ENCODE measurements around the gene FUBP3.

DNA sequence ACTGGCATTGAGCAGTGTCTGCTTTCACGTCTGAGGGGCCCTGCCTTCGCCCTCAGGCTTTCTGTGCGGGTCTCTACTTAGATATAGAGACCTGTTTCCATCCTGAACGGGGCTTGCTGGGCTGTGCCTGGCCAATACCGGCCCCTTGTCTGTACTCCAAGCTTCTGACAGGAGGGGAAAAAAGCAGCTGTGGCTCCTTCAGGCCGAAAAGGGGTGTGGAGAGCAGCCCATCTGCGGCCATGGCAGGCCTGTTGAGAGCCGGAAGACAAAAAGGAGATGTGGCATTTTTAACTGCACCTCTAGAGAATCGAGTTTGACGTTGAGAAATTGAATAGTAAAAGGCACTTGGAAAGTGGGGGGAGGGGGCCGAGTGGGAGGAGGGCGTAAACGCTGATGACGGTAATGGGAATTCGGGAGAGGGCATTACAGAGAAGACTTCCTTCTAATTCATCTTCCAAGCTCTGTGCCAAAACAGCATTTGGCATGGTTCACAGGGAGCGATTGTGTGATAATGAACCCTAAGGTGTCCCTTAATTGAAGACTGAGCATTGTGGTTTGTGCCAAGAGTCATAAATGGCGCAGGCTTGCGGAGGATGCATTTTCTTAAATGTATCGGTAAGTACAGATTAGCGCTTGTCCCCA is 59.9 kb downstream of the FUBP3 start:
- TF ChIP-seq CTCF (IDR thresholded peaks at IDR 0.05) (no peak), POLR2A (IDR thresholded peaks at IDR 0.05) (no peak)
